Measurements from ENCODE around the gene KREMEN2. TPM values are rescaled to one million over a fixed set of nuclear protein-coding genes. Genes with fewer than 3 reads are reported as not detected.

KREMEN2 gene
- total and polyA plus RNA-seq, 9 donors: 0.18 to 0.57 (median 0.23) TPM; not detected in 5

DNA sequence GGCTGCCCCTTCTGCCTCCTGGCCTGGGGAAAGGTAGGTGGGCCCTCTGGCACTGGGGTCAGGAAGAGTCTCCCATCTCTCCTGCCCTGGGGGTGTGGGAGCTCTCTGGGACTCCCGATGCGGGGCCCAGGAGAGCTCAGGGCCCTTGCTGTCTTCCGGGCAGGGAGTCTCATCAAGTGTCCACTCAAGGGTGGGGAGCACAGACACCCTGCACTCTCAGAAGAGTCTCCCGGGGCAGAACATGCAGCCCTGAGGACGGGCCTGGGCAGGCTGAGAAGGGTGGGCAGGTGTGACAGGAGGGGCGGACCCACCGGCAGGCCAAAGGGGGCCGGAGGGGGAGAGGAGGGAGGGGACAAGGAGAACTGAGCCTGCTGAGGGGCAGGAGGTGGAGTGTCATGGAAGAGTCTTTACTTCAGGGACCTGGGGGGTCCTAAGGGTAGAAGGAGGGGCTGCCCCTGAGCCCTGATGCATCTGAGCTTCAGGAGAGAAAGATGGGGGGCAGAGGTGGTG, 24.6 kb downstream of the KREMEN2 start:
- DNase-seq: no peak
- TF ChIP-seq EP300 (IDR thresholded peaks at IDR 0.05) (no peak), POLR2A (IDR thresholded peaks at IDR 0.05) (no peak)
- TF ChIP-seq, protein P1, sequence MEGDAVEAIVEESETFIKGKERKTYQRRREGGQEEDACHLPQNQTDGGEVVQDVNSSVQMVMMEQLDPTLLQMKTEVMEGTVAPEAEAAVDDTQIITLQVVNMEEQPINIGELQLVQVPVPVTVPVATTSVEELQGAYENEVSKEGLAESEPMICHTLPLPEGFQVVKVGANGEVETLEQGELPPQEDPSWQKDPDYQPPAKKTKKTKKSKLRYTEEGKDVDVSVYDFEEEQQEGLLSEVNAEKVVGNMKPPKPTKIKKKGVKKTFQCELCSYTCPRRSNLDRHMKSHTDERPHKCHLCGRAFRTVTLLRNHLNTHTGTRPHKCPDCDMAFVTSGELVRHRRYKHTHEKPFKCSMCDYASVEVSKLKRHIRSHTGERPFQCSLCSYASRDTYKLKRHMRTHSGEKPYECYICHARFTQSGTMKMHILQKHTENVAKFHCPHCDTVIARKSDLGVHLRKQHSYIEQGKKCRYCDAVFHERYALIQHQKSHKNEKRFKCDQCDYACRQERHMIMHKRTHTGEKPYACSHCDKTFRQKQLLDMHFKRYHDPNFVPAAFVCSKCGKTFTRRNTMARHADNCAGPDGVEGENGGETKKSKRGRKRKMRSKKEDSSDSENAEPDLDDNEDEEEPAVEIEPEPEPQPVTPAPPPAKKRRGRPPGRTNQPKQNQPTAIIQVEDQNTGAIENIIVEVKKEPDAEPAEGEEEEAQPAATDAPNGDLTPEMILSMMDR (IDR thresholded peaks at IDR 0.05): no peak
- 51 to 60% (median 54%) methylated on average over 8 of the region's 8 CpGs for WGBS, 3 donors
- no peak overlapping the region for H3K4me3 ChIP-seq
- no peaks in the 10 kb centered on the region for H3K27me3 ChIP-seq
- intact Hi-C loops (cut with DNase I): no loop called here
- H3K36me3 ChIP-seq: no peaks in the 10 kb centered on the region
- no peaks in the 10 kb centered on the region for H3K9me3 ChIP-seq
- peaks cover 2% of the 10 kb centered on the region for H3K4me1 ChIP-seq (ENCODE audit: insufficient read depth)
- no peak overlapping the region for H3K27ac ChIP-seq

DNA sequence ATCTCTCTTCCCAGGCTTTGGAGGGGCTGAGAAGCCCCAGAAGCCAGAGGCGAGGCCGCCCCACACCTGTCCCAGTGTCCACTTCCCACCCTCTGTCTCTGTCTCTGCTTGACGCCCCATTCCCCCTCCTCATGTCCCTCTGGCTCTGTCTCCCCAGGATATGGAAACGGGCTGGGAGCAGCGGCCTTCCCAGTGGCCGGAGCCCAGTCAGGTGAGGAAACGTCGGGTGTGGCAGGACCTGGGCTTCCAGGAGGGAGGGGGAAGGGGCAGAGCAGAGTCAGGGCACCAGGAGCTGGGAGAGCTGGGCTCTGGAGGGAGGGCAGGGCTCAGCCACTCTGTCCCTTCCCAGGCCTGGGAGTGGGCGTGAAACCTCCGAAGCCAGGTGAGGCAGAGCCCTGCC, 26.8 kb downstream of the KREMEN2 start:
- Histone ChIP-seq H3K4me3 (no peak overlapping the region), H3K27me3 (no peaks in the 10 kb centered on the region), H3K27ac (no peak overlapping the region), H3K9me3 (no peaks in the 10 kb centered on the region), H3K36me3 (no peaks in the 10 kb centered on the region), H3K4me1 (ENCODE audit: insufficient read depth) (no peaks in the 10 kb centered on the region)
- TF ChIP-seq, protein P1 (IDR thresholded peaks at IDR 0.05): no peak
- TF ChIP-seq POLR2A (IDR thresholded peaks at IDR 0.05) (no peak), EP300 (IDR thresholded peaks at IDR 0.05) (no peak)
- intact Hi-C loops (cut with DNase I): no loop called here
- no peak for DNase-seq
- WGBS, 3 donors: 64 to 67% (median 65%) methylated on average over 10 of the region's 10 CpGs

DNA sequence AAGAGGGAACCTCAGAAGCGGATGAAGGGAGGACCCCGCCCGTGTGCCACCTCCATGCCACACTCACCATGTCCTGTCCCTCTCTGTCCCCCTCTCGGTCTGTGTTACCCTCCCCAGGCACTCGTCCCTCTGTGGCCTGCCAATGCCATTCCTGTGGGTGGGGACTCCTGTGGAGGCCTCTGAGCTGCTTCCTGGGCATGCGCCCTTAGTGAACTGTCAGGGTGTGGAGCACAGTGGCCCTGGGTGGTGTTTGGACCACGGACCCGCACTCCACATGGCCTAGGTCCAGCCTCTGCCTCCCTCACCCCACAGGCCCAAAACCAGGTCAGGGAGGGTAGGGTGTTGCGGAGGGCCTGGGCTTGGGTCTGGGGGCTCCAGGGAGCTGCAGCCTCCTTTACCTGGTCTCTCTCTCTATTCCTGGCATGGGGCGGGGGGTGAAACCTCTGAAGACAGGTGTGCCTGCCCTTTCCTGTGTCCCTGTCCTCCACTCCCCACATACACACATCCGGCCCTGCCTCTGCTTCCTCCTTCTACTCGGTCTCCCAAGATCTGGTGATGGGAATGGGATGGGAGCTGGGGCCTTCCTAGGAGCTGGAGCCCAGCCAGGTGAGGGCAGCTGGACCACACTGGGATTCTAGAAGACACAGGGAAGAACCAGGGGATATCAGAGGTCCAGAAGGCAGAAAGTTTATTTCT, 27.6 kb downstream of the KREMEN2 start:
- 82 to 85% (median 85%) methylated on average over 12 of the region's 12 CpGs for WGBS, 3 donors
- TF ChIP-seq EP300 (IDR thresholded peaks at IDR 0.05): no peak
- TF ChIP-seq, protein P1 (IDR thresholded peaks at IDR 0.05): no peak
- TF ChIP-seq POLR2A (IDR thresholded peaks at IDR 0.05): no peak
- H3K27ac ChIP-seq: no peak overlapping the region
- H3K4me1 ChIP-seq (ENCODE audit: insufficient read depth): no peaks in the 10 kb centered on the region
- intact Hi-C loops (cut with DNase I): no loop called here
- no peaks in the 10 kb centered on the region for H3K9me3 ChIP-seq
- DNase-seq: no peak
- no peaks in the 10 kb centered on the region for H3K36me3 ChIP-seq
- no peaks in the 10 kb centered on the region for H3K27me3 ChIP-seq
- H3K4me3 ChIP-seq: no peak overlapping the region

DNA sequence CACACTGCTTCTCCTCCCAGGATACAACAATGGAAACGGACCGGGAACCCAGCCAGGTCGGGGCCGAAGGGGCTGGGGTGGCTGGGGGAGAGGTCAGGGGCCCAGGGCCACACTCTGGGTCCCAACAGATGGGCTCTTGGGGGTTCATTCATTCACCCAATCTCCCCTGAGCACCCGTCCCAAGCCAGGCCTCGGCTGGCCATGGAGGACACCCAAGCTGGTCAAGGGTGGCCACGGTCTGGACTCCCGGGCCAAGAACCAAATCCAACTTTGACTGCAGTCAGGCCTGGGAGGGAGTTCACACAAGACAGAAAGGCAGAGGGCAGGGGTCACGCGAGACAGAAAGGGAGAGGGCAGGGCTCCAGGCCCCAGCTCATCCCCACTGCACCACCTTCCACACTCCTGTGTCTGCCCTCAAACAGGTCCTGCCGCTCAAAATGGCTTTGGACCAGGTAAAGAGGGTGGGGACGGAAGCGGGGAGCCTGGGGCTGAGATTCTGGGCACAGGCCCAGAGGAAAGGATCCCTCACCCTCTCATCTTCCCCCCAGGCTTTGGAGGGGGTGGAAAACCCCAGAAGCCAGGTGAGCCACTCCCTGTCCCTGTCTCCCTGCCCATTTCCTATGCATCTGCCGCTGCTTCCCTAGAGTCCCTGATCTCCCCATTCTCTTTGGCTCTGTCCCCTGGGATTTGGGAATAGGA, 28.5 kb downstream of the KREMEN2 start:
- Histone ChIP-seq H3K4me3 (no peak overlapping the region), H3K4me1 (ENCODE audit: insufficient read depth) (no peaks in the 10 kb centered on the region), H3K36me3 (no peaks in the 10 kb centered on the region), H3K27ac (no peak overlapping the region), H3K9me3 (no peaks in the 10 kb centered on the region), H3K27me3 (no peaks in the 10 kb centered on the region)
- DNase-seq: no peak
- intact Hi-C loops (cut with DNase I): no loop called here
- whole genome bisulfite sequencing, 3 donors: 84 to 87% (median 86%) methylated on average over 14 of the region's 14 CpGs
- no peak for TF ChIP-seq POLR2A (IDR thresholded peaks at IDR 0.05)

DNA sequence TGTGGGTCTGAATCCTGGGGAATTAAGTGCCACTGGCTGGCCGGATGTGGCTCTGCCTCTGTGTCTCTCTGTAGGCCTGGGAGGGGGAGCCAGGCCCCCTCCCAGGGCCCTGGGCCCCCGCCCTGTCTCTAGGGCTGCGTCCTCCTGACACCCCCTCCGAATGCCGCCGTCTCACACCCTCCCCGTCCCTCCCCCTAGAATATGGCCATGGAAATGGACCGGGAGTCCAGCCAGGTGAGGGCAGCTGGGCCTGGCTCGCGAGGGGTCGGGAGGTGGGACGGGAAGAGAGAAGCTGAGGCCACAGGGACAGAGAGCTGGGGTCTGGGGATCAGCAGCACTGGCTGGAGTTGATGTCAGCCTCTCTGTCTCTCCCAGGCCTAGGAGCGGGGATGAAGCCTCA, 32.2 kb downstream of the KREMEN2 start:
- DNase-seq: no peak
- Histone ChIP-seq H3K27me3 (no peaks in the 10 kb centered on the region), H3K4me1 (ENCODE audit: insufficient read depth) (no peaks in the 10 kb centered on the region), H3K9me3 (no peaks in the 10 kb centered on the region), H3K27ac (no peak overlapping the region), H3K4me3 (no peak overlapping the region), H3K36me3 (no peaks in the 10 kb centered on the region)
- WGBS, 3 donors: 39 to 51% (median 47%) methylated on average over 13 of the region's 13 CpGs
- TF ChIP-seq EP300 (IDR thresholded peaks at IDR 0.05): no peak
- TF ChIP-seq POLR2A (IDR thresholded peaks at IDR 0.05): no peak
- TF ChIP-seq, protein P1 (IDR thresholded peaks at IDR 0.05): no peak
- intact Hi-C loops (cut with DNase I): no loop called here

Data from ovary (tissue), 9 donors.